K562 (cell line): ENCODE measurements around the gene SLC37A4. TPM values are rescaled to one million over a fixed set of nuclear protein-coding genes. Genes with fewer than 3 reads are reported as not detected.

Experiments used
- COPS2 ChIP-seq: fragments of 450-650 bp; conservative IDR thresholded peaks from 2 replicates; pipeline ENCODE4 v1.6.1; 2016; ENCODE audit warnings: mild to moderate bottlenecking, moderate library complexity
- CREB3 ChIP-seq: fragments of 450-650 bp; conservative IDR thresholded peaks from 2 replicates; pipeline ENCODE4 v1.6.1; 2016; ENCODE audit warnings: missing genetic modification characterization, low read depth, mild to moderate bottlenecking, missing compliant biosample characterization, moderate library complexity
- ETV5 ChIP-seq: sonication (generic); formaldehyde crosslinking; IDR thresholded peaks from 2 replicates; pipeline ENCODE4 v1.4.0; 2020; ENCODE audit warnings: low read depth, mild to moderate bottlenecking, missing genetic modification reagents
- GABPB2 ChIP-seq: fragments of 250-450 bp; sonication (Bioruptor Pico); conservative IDR thresholded peaks from 2 replicates; pipeline ENCODE4 v1.5.1; 2021; ENCODE audit warnings: mild to moderate bottlenecking
- GTF3C2 ChIP-seq: IDR thresholded peaks from 3 replicates; pipeline ENCODE4 v1.6.1; 2011; ENCODE audit warnings: borderline replicate concordance, mild to moderate bottlenecking, moderate library complexity; ENCODE audit not compliant: insufficient read length; ENCODE audit errors: extremely low read depth
- MEF2D ChIP-seq: conservative IDR thresholded peaks from 2 replicates; pipeline ENCODE4 v1.6.1; 2016; ENCODE audit warnings: low read depth, missing genetic modification characterization, missing compliant biosample characterization
- POU5F1 ChIP-seq: fragments of 150-350 bp; IDR thresholded peaks from 2 replicates; pipeline ENCODE4 v1.6.1; 2014; ENCODE audit warnings: borderline replicate concordance, low read length, low read depth, mild to moderate bottlenecking; ENCODE audit not compliant: partially characterized antibody
- RREB1 ChIP-seq: fragments of 250-450 bp; sonication (Bioruptor Pico); IDR thresholded peaks from 2 replicates; pipeline ENCODE4 v1.4.0; 2020
- SNIP1 ChIP-seq: fragments of 450-650 bp; IDR thresholded peaks from 2 replicates; pipeline ENCODE4 v1.7.1; 2017; ENCODE audit warnings: low read depth, mild to moderate bottlenecking
- TCF7L2 ChIP-seq: fragments of 150-350 bp; IDR thresholded peaks from 2 replicates; pipeline ENCODE4 v1.6.1; 2016; ENCODE audit warnings: low read depth, mild to moderate bottlenecking, low read length, moderate library complexity
- ZBTB11 ChIP-seq, 3 experiments: fragments of 200-800 bp in 1 of 3; fragments of 250-450 bp in 1 of 3; fragments of 450-650 bp in 1 of 3; sonication (Bioruptor Pico) in 1 of 3; sonication (Bioruptor generic) in 1 of 3; formaldehyde crosslinking in 1 of 3; IDR thresholded peaks; 2 replicates each; pipeline versions ENCODE4 v1.6.1 to v1.8.0; 2016 to 2022; ENCODE audit warnings: mild to moderate bottlenecking in 2 of 3, missing genetic modification characterization in 2 of 3, missing compliant biosample characterization in 1 of 3, moderate library complexity in 1 of 3
- ZNF140 ChIP-seq: fragments of 250-450 bp; sonication (Bioruptor Pico); IDR thresholded peaks from 2 replicates; pipeline ENCODE4 v1.8.0; 2021; ENCODE audit warnings: moderate library complexity, mild to moderate bottlenecking, inconsistent platforms
- polyA plus RNA-seq, 8 experiments: library from polyadenylated mRNA; depleted of rRNA in 4 of 8; stranded (reverse) in 5 of 8; unstranded in 3 of 8; fragments of >200 nt; fragmentation: Nextera tagmentation in 2 of 8; fragmentation: Illumina TruSeq in 1 of 8; extraction: Ambion mirVana in 2 of 8; extraction: Trizol in 1 of 8; gene quantifications; 2 replicates each; pipeline versions ENCODE4 v1.2.1 to v1.2.3, GENCODE V29; 2011 to 2014; ENCODE audit warnings: inconsistent platforms in 1 of 8, missing spikeins in 1 of 8
- total RNA-seq, 7 experiments: library from RNA; depleted of rRNA in 6 of 7; stranded (reverse); fragments of >200 nt in 6 of 7; fragmentation: Illumina TruSeq in 2 of 7; extraction: Trizol in 2 of 7; gene quantifications; 2 replicates each; pipeline versions ENCODE4 v1.2.1 to v1.2.3, GENCODE V29; 2011 to 2021; ENCODE audit warnings: low replicate concordance in 1 of 7

Gene SLC37A4
- total and polyA plus RNA-seq, 9 of the 15 experiments (the other 6 are each of a cell fraction or from before 2014, with no cell fraction given), result 24.7 to 73.9 (median 40.7) TPM

- TF ChIP-seq TCF7L2 (no peak), ZNF140 (CRISPR knock-in tag) (no peak), SNIP1 (no peak), RREB1 (CRISPR knock-in tag) (0 out of 2 replicates have a peak, but pooled peaks have one; percentile 8), ZBTB11 (CRISPR knock-in tag; IDR thresholded peaks at IDR 0.05) (peak in 1 of 3 experiments; percentile 76; a peak in 2 of 6 replicates), CREB3 (tag) (no peak), GTF3C2 (no peak), GABPB2 (CRISPR knock-in tag) (no peak), ETV5 (CRISPR knock-in tag) (peak; percentile 83), POU5F1 (no peak), MEF2D (tag) (no peak), COPS2 (no peak)
Observed at GRCh38 chr11:119067371-119068222, 36.9 kb upstream of the SLC37A4 start, which contains the start of gene VPS11 (continued).
